Nephron progenitor cell (in vitro differentiated cells): ENCODE measurements around the gene LURAP1L.
A peak's percentile ranks its signal among the peaks of the same experiment; 100 is the strongest.

ENCODE experiments used
- DNase-seq: peaks from one replicate; pipeline ENCODE4 v3.0.0; 2021
- H3K27ac Mint-ChIP-seq: 2 replicates; pipeline ENCODE4 v1.8.0; 2021; ENCODE audit warnings: mild to moderate bottlenecking, moderate library complexity, mixed read lengths
- H3K27me3 Mint-ChIP-seq: 2 replicates; pipeline ENCODE4 v1.8.0; 2021; ENCODE audit warnings: mild to moderate bottlenecking, low read depth, mixed read lengths; ENCODE audit not compliant: poor library complexity
- H3K36me3 Mint-ChIP-seq: 2 replicates; pipeline ENCODE4 v1.8.0; 2021; ENCODE audit warnings: low read depth, mixed read lengths
- H3K4me1 Mint-ChIP-seq: 2 replicates; pipeline ENCODE4 v1.8.0; 2021; ENCODE audit warnings: mixed read lengths
- H3K4me3 Mint-ChIP-seq: 2 replicates; pipeline ENCODE4 v1.8.0; 2021; ENCODE audit warnings: mild to moderate bottlenecking, moderate library complexity, mixed read lengths
- H3K9me3 Mint-ChIP-seq: 2 replicates; pipeline ENCODE4 v1.8.0; 2021; ENCODE audit warnings: mild to moderate bottlenecking, moderate library complexity, mixed read lengths
- CTCF ChIP-seq: fragments of 200-600 bp; sonication (generic); IDR thresholded peaks from 2 replicates; pipeline ENCODE4 v1.5.0; 2021; ENCODE audit warnings: antibody characterized with exemption

LURAP1L gene

GRCh38 chr9:12815888-12816287, 41.1 kb downstream of the LURAP1L start:
- Mint-ChIP-seq H3K27me3 (no peaks in the 10 kb centered on the region), H3K4me1 (peaks cover 23% of the 10 kb centered on the region), H3K9me3 (no peaks in the 10 kb centered on the region), H3K27ac (no peak overlapping the region), H3K4me3 (no peak overlapping the region), H3K36me3 (no peaks in the 10 kb centered on the region)
- no peak for DNase-seq
- TF ChIP-seq CTCF, result no peak

GRCh38 chr9:12816656-12817101, 41.9 kb downstream of the LURAP1L start:
- Mint-ChIP-seq H3K4me1 (peaks cover 23% of the 10 kb centered on the region), H3K4me3 (no peak overlapping the region), H3K9me3 (no peaks in the 10 kb centered on the region), H3K36me3 (no peaks in the 10 kb centered on the region), H3K27me3 (no peaks in the 10 kb centered on the region), H3K27ac (peak overlapping the region; percentile 60)
- DNase-seq, result no peak
- TF ChIP-seq CTCF, result no peak

GRCh38 chr9:12817702-12818101, 42.9 kb downstream of the LURAP1L start:
- H3K4me3 Mint-ChIP-seq, result no peak overlapping the region
- H3K27ac Mint-ChIP-seq, result no peak overlapping the region
- no peaks in the 10 kb centered on the region for H3K9me3 Mint-ChIP-seq
- DNase-seq, result no peak
- H3K27me3 Mint-ChIP-seq, result no peaks in the 10 kb centered on the region
- TF ChIP-seq CTCF, result no peak
- peaks cover 23% of the 10 kb centered on the region for H3K4me1 Mint-ChIP-seq
- no peaks in the 10 kb centered on the region for H3K36me3 Mint-ChIP-seq

- H3K4me1 Mint-ChIP-seq, result peaks cover 29% of the 10 kb centered on the region
- no peak for DNase-seq
Observed at GRCh38 chr9:12818431-12819000, 43.7 kb downstream of the LURAP1L start.

GRCh38 chr9:12819436-12820185, 44.8 kb downstream of the LURAP1L start:
- H3K27ac Mint-ChIP-seq, result no peak overlapping the region
- no peaks in the 10 kb centered on the region for H3K27me3 Mint-ChIP-seq

More at GRCh38 chr9:12818431-12819000, 43.7 kb downstream of the LURAP1L start:
- TF ChIP-seq CTCF, result no peak
- H3K27ac Mint-ChIP-seq, result peak overlapping the region; percentile 14
- no peaks in the 10 kb centered on the region for H3K27me3 Mint-ChIP-seq
- H3K36me3 Mint-ChIP-seq, result no peaks in the 10 kb centered on the region
- no peak overlapping the region for H3K4me3 Mint-ChIP-seq
- H3K9me3 Mint-ChIP-seq, result no peaks in the 10 kb centered on the region

More at GRCh38 chr9:12819436-12820185, 44.8 kb downstream of the LURAP1L start:
- Mint-ChIP-seq H3K4me1 (peaks cover 29% of the 10 kb centered on the region), H3K9me3 (no peaks in the 10 kb centered on the region), H3K36me3 (no peaks in the 10 kb centered on the region), H3K4me3 (no peak overlapping the region)
- TF ChIP-seq CTCF, result no peak
- no peak for DNase-seq
